K562 (cell line): ENCODE data around the gene FOSL1. TPM values are rescaled to one million over a fixed set of nuclear protein-coding genes. Genes with fewer than 3 reads are reported as not detected.
A peak's percentile ranks its signal among the peaks of the same experiment; 100 is the strongest.

Experiments
- CEBPZ ChIP-seq: fragments of 150-350 bp; IDR thresholded peaks from 2 replicates; pipeline ENCODE4 v1.6.1; 2014; ENCODE audit warnings: low read depth, mild to moderate bottlenecking, low read length, borderline replicate concordance
- ELF1 ChIP-seq: fragments of 200-800 bp; sonication (Bioruptor generic); IDR thresholded peaks from 2 replicates; pipeline ENCODE4 v1.6.1; 2016; ENCODE audit warnings: missing genetic modification characterization, missing compliant biosample characterization
- GABPB1 ChIP-seq: sonication (generic); formaldehyde crosslinking; IDR thresholded peaks from 2 replicates; pipeline ENCODE4 v1.8.0; 2022; ENCODE audit warnings: mild to moderate bottlenecking, missing genetic modification reagents
- HBP1 ChIP-seq: fragments of 450-650 bp; formaldehyde crosslinking; IDR thresholded peaks from 2 replicates; pipeline ENCODE4 v1.4.0; 2022; ENCODE audit warnings: missing genetic modification characterization
- HEY1 ChIP-seq: fragments of 250-450 bp; sonication (Bioruptor Pico); IDR thresholded peaks from 2 replicates; pipeline ENCODE4 v1.5.0; 2020; ENCODE audit warnings: mild to moderate bottlenecking, moderate library complexity, borderline replicate concordance
- MEF2D ChIP-seq: conservative IDR thresholded peaks from 2 replicates; pipeline ENCODE4 v1.6.1; 2016; ENCODE audit warnings: low read depth, missing genetic modification characterization, missing compliant biosample characterization
- NFE2 ChIP-seq: IDR thresholded peaks from 2 replicates; pipeline ENCODE4 v1.6.1; 2014; ENCODE audit warnings: antibody characterized with exemption, low read depth
- SNRNP70 ChIP-seq: fragments of 200-400 bp; formaldehyde crosslinking; optimal IDR thresholded peaks from 2 replicates; pipeline ENCODE3; 2017; ENCODE audit warnings: low read depth, low read length
- STAG1 ChIP-seq: sonication (generic); formaldehyde crosslinking; IDR thresholded peaks from 2 replicates; pipeline ENCODE4 v1.5.0; 2020; ENCODE audit warnings: missing genetic modification reagents, borderline replicate concordance
- TEAD2 ChIP-seq: fragments of 450-650 bp; IDR thresholded peaks from 2 replicates; pipeline ENCODE4 v1.6.1; 2016; ENCODE audit warnings: missing genetic modification characterization, control low read depth, missing compliant biosample characterization
- polyA plus RNA-seq, 8 experiments: library from polyadenylated mRNA; depleted of rRNA in 4 of 8; stranded (reverse) in 5 of 8; unstranded in 3 of 8; fragments of >200 nt; fragmentation: Nextera tagmentation in 2 of 8; fragmentation: Illumina TruSeq in 1 of 8; extraction: Ambion mirVana in 2 of 8; extraction: Trizol in 1 of 8; gene quantifications; 2 replicates each; pipeline versions ENCODE4 v1.2.1 to v1.2.3, GENCODE V29; 2011 to 2014; ENCODE audit warnings: inconsistent platforms in 1 of 8, missing spikeins in 1 of 8
- total RNA-seq, 7 experiments: library from RNA; depleted of rRNA in 6 of 7; stranded (reverse); fragments of >200 nt in 6 of 7; fragmentation: Illumina TruSeq in 2 of 7; extraction: Trizol in 2 of 7; gene quantifications; 2 replicates each; pipeline versions ENCODE4 v1.2.1 to v1.2.3, GENCODE V29; 2011 to 2021; ENCODE audit warnings: low replicate concordance in 1 of 7
- TF ChIP-seq, protein P1 (sequence below): fragments of 450-650 bp; formaldehyde crosslinking; IDR thresholded peaks from 2 replicates; pipeline ENCODE4 v1.4.0; 2020; ENCODE audit warnings: mild to moderate bottlenecking
- TF ChIP-seq, protein P2 (sequence below): fragments of 250-450 bp; sonication (Bioruptor Pico); IDR thresholded peaks from 2 replicates; pipeline ENCODE4 v1.8.0; 2021; ENCODE audit warnings: moderate library complexity, mild to moderate bottlenecking, inconsistent platforms
- TF ChIP-seq, protein P3 (sequence below): fragments of 250-450 bp; sonication (Bioruptor Pico); IDR thresholded peaks from 2 replicates; pipeline ENCODE4 v1.6.1; 2021; ENCODE audit warnings: mild to moderate bottlenecking
- TF ChIP-seq, protein P4 (sequence below): fragments of 450-650 bp; IDR thresholded peaks from 2 replicates; pipeline ENCODE4 v1.6.1; 2016; ENCODE audit warnings: antibody characterized with exemption

The FOSL1 gene
- total and polyA plus RNA-seq, 9 of the 15 experiments (the other 6 are each of a cell fraction or from before 2014, with no cell fraction given): 3.5 to 39.6 (median 10.0) TPM

DNA sequence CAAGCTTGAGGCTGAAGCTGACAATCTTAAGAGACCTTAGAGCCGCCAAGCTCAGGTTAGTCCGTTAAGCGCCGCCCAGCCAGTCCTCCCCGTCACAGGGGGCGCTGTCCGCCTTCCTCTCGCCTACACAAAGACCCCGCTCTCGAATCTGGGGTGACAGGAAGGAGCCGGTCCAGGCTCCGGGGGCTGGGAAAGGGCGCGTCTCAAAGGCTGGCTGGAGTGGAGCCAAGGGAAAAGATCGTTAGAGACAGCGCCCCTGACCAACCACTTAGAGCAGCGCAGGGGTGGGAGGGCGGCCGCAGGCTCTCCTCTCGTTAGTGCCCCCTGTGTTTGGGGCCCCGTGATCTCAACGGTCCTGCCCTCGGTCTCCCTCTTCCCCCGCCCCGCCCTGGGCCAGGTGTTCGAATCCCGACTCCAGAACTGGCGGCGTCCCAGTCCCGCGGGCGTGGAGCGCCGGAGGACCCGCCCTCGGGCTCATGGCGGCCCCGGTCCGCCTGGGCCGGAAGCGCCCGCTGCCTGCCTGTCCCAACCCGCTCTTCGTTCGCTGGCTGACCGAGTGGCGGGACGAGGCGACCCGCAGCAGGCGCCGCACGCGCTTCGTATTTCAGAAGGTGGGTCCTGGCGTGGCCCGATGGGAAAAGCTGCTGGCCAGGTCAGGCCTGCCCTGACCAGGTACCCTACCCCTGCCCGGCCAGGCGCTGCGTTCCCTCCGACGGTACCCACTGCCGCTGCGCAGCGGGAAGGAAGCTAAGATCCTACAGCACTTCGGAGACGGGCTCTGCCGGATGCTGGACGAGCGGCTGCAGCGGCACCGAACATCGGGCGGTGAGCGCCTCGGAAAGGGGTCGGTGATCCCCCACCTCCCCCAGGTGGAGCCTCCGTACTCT lies 39.7 kb downstream of the FOSL1 start, which contains the start of gene MUS81 (continued):
- TF ChIP-seq, protein P1, sequence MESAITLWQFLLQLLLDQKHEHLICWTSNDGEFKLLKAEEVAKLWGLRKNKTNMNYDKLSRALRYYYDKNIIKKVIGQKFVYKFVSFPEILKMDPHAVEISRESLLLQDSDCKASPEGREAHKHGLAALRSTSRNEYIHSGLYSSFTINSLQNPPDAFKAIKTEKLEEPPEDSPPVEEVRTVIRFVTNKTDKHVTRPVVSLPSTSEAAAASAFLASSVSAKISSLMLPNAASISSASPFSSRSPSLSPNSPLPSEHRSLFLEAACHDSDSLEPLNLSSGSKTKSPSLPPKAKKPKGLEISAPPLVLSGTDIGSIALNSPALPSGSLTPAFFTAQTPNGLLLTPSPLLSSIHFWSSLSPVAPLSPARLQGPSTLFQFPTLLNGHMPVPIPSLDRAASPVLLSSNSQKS (CRISPR knock-in tag): no peak
- TF ChIP-seq, protein P2, sequence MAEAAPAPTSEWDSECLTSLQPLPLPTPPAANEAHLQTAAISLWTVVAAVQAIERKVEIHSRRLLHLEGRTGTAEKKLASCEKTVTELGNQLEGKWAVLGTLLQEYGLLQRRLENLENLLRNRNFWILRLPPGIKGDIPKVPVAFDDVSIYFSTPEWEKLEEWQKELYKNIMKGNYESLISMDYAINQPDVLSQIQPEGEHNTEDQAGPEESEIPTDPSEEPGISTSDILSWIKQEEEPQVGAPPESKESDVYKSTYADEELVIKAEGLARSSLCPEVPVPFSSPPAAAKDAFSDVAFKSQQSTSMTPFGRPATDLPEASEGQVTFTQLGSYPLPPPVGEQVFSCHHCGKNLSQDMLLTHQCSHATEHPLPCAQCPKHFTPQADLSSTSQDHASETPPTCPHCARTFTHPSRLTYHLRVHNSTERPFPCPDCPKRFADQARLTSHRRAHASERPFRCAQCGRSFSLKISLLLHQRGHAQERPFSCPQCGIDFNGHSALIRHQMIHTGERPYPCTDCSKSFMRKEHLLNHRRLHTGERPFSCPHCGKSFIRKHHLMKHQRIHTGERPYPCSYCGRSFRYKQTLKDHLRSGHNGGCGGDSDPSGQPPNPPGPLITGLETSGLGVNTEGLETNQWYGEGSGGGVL: no peak
- TF ChIP-seq SNRNP70 (no peak), HEY1 (CRISPR knock-in tag) (no peak; the same call in 1 of the 2 replicates), STAG1 (CRISPR knock-in tag) (no peak), ELF1 (tag) (peak; percentile 70; the same call in 1 of the 2 replicates), GABPB1 (CRISPR knock-in tag) (peak; percentile 76), TEAD2 (tag) (no peak), CEBPZ (no peak), MEF2D (tag) (no peak; the same call in 1 of the 2 replicates), NFE2 (0 out of 2 replicates have a peak, but pooled peaks have one; percentile 5), HBP1 (no peak)
- TF ChIP-seq, protein P3, sequence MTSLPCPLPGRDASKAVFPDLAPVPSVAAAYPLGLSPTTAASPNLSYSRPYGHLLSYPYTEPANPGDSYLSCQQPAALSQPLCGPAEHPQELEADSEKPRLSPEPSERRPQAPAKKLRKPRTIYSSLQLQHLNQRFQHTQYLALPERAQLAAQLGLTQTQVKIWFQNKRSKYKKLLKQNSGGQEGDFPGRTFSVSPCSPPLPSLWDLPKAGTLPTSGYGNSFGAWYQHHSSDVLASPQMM: no peak
- TF ChIP-seq, protein P4, sequence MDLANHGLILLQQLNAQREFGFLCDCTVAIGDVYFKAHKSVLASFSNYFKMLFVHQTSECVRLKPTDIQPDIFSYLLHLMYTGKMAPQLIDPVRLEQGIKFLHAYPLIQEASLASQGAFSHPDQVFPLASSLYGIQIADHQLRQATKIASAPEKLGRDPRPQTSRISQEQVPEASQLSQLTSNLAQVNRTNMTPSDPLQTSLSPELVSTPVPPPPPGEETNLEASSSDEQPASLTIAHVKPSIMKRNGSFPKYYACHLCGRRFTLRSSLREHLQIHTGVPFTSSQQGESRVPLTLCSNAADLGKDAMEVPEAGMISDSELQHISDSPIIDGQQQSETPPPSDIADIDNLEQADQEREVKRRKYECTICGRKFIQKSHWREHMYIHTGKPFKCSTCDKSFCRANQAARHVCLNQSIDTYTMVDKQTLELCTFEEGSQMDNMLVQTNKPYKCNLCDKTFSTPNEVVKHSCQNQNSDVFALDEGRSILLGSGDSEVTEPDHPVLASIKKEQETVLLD: no peak
